GM12878 (cell line): ENCODE data around the gene SNRPD2. TPM values are rescaled to one million over a fixed set of nuclear protein-coding genes. Genes with fewer than 3 reads are reported as not detected.

Experiments
- ATF3 ChIP-seq: IDR thresholded peaks from 2 replicates; pipeline ENCODE4 v1.6.1; 2011; ENCODE audit warnings: low read depth, mild to moderate bottlenecking, low read length, moderate library complexity, borderline replicate concordance; ENCODE audit errors: extremely low read depth
- BRCA1 ChIP-seq: IDR thresholded peaks from 2 replicates; pipeline ENCODE4 v1.6.1; 2011; ENCODE audit warnings: low read depth, low read length, improper control_type of control experiment
- CEBPZ ChIP-seq: fragments of 150-350 bp; IDR thresholded peaks from 2 replicates; pipeline ENCODE4 v1.6.1; 2016; ENCODE audit warnings: low read depth, low read length
- CHD2 ChIP-seq: IDR thresholded peaks from 2 replicates; pipeline ENCODE4 v1.6.1; 2011; ENCODE audit warnings: low read depth, low read length, improper control_type of control experiment, borderline replicate concordance
- CREB1 ChIP-seq: IDR thresholded peaks from 2 replicates; pipeline ENCODE4 v1.6.1; 2012; ENCODE audit warnings: low read depth, mild to moderate bottlenecking, inconsistent platforms
- CREM ChIP-seq: IDR thresholded peaks from 2 replicates; pipeline ENCODE4 v1.6.1; 2014; ENCODE audit warnings: antibody characterized with exemption, low read depth
- CUX1 ChIP-seq: IDR thresholded peaks from 2 replicates; pipeline ENCODE4 v1.6.1; 2012; ENCODE audit warnings: improper control_type of control experiment, low read depth, low read length; ENCODE audit not compliant: insufficient replicate concordance
- DPF2 ChIP-seq: fragments of 450-650 bp; IDR thresholded peaks from 2 replicates; pipeline ENCODE4 v1.6.1; 2017; ENCODE audit warnings: mild to moderate bottlenecking
- EGR1 ChIP-seq, 2 experiments: IDR thresholded peaks; 1 replicate in 1 of 2; 2 replicates in 1 of 2; pipeline ENCODE4 v1.6.1; 2011 to 2012; ENCODE audit warnings: low read depth in 2 of 2, low read length in 2 of 2, borderline replicate concordance in 1 of 2, mild to moderate bottlenecking in 1 of 2, moderate library complexity in 1 of 2
- FOXM1 ChIP-seq: IDR thresholded peaks from 2 replicates; pipeline ENCODE4 v1.6.1; 2012; ENCODE audit warnings: low read depth, mild to moderate bottlenecking, inconsistent platforms, low read length, moderate library complexity
- GATAD2B ChIP-seq: fragments of 450-650 bp; conservative IDR thresholded peaks from 2 replicates; pipeline ENCODE4 v1.6.1; 2017; ENCODE audit warnings: low read depth, mild to moderate bottlenecking, moderate library complexity
- HDAC2 ChIP-seq: fragments of 200-600 bp; sonication (generic); IDR thresholded peaks from 2 replicates; pipeline ENCODE4 v1.6.1; 2017
- MEF2B ChIP-seq: fragments of 450-650 bp; IDR thresholded peaks from 2 replicates; pipeline ENCODE4 v1.6.1; 2018; ENCODE audit warnings: mild to moderate bottlenecking, moderate library complexity; ENCODE audit not compliant: partially characterized antibody, poor library complexity, severe bottlenecking
- RB1 ChIP-seq: fragments of 450-650 bp; formaldehyde crosslinking; IDR thresholded peaks from 2 replicates; pipeline ENCODE4 v1.6.1; 2017; ENCODE audit warnings: mild to moderate bottlenecking, borderline replicate concordance
- RBBP5 ChIP-seq: fragments of 200-600 bp; sonication (generic); conservative IDR thresholded peaks from 2 replicates; pipeline ENCODE4 v1.6.1; 2016
- RFX5 ChIP-seq: IDR thresholded peaks from 2 replicates; pipeline ENCODE4 v1.6.1; 2011; ENCODE audit warnings: low read depth, low read length, improper control_type of control experiment
- SIN3A ChIP-seq: IDR thresholded peaks from 2 replicates; pipeline ENCODE4 v1.6.1; 2012; ENCODE audit warnings: low read depth, low read length, improper control_type of control experiment
- SMARCA5 ChIP-seq: fragments of 450-650 bp; IDR thresholded peaks from 2 replicates; pipeline ENCODE4 v1.6.1; 2017; ENCODE audit warnings: mild to moderate bottlenecking
- SRF ChIP-seq, 2 experiments: IDR thresholded peaks; 2 replicates each; pipeline ENCODE4 v1.6.1; 2011; ENCODE audit warnings: low read depth in 2 of 2, low read length in 2 of 2, mild to moderate bottlenecking in 1 of 2, moderate library complexity in 1 of 2
- WRNIP1 ChIP-seq: IDR thresholded peaks from 2 replicates; pipeline ENCODE4 v1.6.1; 2011; ENCODE audit warnings: low read depth, low read length, improper control_type of control experiment, borderline replicate concordance
- YY1 ChIP-seq: IDR thresholded peaks from 2 replicates; pipeline ENCODE4 v1.6.1; 2011; ENCODE audit warnings: low read depth, mild to moderate bottlenecking, low read length
- ZZZ3 ChIP-seq: IDR thresholded peaks from 2 replicates; pipeline ENCODE4 v1.6.1; 2011; ENCODE audit warnings: low read depth; ENCODE audit not compliant: control insufficient read depth, insufficient read length
- polyA plus RNA-seq, 11 experiments: library from polyadenylated mRNA; depleted of rRNA in 4 of 11; unstranded in 6 of 11; stranded (reverse) in 5 of 11; fragments of >200 nt; fragmentation: Nextera tagmentation in 4 of 11; fragmentation: Illumina TruSeq in 1 of 11; extraction: Ambion mirVana in 4 of 11; extraction: Trizol in 1 of 11; gene quantifications; 1 replicate in 1 of 11; 2 replicates in 10 of 11; pipeline versions ENCODE4 v1.2.1 to v1.2.3, GENCODE V29; 2011 to 2016; ENCODE audit warnings: inconsistent platforms in 2 of 11, missing spikeins in 2 of 11, low read depth in 1 of 11
- total RNA-seq, 4 experiments: library from RNA; depleted of rRNA in 3 of 4; stranded (reverse); fragments of >200 nt in 3 of 4; fragmentation: Illumina TruSeq in 1 of 4; extraction: Trizol in 1 of 4; gene quantifications; 2 replicates each; pipeline versions ENCODE4 v1.2.1 to v1.2.3, GENCODE V29; 2013 to 2021

SNRPD2 gene
- total and polyA plus RNA-seq, 10 of the 15 experiments (the other 5 are each of a cell fraction or from before 2014, with no cell fraction given), result 526 to 3,621 (median 951) TPM

GRCh38 chr19:45641274-45642105 lies 50.3 kb downstream of the SNRPD2 start (continued):
- no peak for TF ChIP-seq CUX1
- TF ChIP-seq RFX5, result no peak
- TF ChIP-seq DPF2, result no peak
- TF ChIP-seq RBBP5, result no peak
- TF ChIP-seq SIN3A, result no peak
- TF ChIP-seq ZZZ3, result no peak
- 0 out of 2 replicates have a peak, but pooled peaks have one; percentile 41 for TF ChIP-seq CREB1
- 0 out of 2 replicates have a peak, but pooled peaks have one; percentile 13 for TF ChIP-seq GATAD2B
- 0 out of 2 replicates have a peak, but pooled peaks have one; percentile 51 for TF ChIP-seq RB1
- TF ChIP-seq MEF2B, result no peak
- TF ChIP-seq CEBPZ, result no peak
- TF ChIP-seq EGR1 (IDR thresholded peaks at IDR 0.05; ENCODE audit: borderline replicate concordance in 1 of 2, low read depth in 2 of 2, low read length in 2 of 2), result peak in 1 of 2 experiments; percentile 50; a peak in 1 of 3 replicates
- no peak for TF ChIP-seq WRNIP1
- no peak for TF ChIP-seq FOXM1
- no peak for TF ChIP-seq HDAC2
- no peak for TF ChIP-seq CHD2
- no peak for TF ChIP-seq YY1
- no peak for TF ChIP-seq BRCA1
- no peak for TF ChIP-seq SRF (IDR thresholded peaks at IDR 0.05; ENCODE audit: low read depth in 2 of 2, low read length in 2 of 2)
- TF ChIP-seq ATF3, result no peak
- TF ChIP-seq SMARCA5, result no peak
- no peak for TF ChIP-seq CREM
